Cerebellar cortex (tissue), 1 donor: ENCODE results near the gene ADAM15.
A peak's percentile ranks its signal among the peaks of the same experiment; 100 is the strongest.

Experiments
- DNase-seq: peaks from one replicate; pipeline ENCODE4 v3.0.0-alpha.2; 2015; ENCODE audit warnings: low spot score

ADAM15 gene

GRCh38 chr1:155011437-155012025 lies 39.6 kb upstream of the ADAM15 start:
- no peak for DNase-seq

- DNase-seq: peak; percentile 70
Measured at GRCh38 chr1:155012026-155012546, 39.0 kb upstream of the ADAM15 start.

- no peak for DNase-seq
Measured at GRCh38 chr1:155012776-155013602, 38.1 kb upstream of the ADAM15 start.

GRCh38 chr1:155013632-155014031 lies 37.5 kb upstream of the ADAM15 start:
- DNase-seq: no peak

GRCh38 chr1:155014709-155015508 lies 36.2 kb upstream of the ADAM15 start:
- DNase-seq: no peak

- DNase-seq: no peak
Measured at GRCh38 chr1:155015527-155016230, 35.4 kb upstream of the ADAM15 start.

DNA sequence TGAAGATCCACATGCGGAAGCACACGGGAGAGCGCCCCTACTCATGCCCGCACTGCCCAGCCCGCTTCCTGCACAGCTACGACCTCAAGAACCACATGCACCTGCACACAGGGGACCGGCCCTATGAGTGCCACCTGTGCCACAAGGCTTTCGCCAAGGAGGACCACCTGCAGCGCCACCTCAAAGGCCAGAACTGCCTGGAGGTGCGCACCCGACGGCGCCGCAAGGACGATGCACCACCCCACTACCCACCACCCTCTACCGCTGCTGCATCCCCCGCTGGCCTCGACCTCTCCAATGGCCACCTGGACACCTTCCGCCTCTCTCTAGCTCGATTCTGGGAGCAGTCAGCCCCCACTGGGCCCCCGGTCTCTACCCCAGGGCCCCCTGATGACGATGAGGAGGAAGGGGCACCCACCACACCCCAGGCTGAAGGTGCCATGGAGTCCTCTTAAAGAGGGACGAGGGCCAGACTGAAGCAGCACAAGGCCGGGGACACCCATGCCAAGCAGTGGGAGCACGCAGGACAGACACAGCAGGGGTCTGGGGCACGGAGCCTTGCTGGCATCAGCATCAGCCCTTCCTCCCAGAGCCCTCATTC lies 34.8 kb upstream of the ADAM15 start:
- DNase-seq: no peak

DNA sequence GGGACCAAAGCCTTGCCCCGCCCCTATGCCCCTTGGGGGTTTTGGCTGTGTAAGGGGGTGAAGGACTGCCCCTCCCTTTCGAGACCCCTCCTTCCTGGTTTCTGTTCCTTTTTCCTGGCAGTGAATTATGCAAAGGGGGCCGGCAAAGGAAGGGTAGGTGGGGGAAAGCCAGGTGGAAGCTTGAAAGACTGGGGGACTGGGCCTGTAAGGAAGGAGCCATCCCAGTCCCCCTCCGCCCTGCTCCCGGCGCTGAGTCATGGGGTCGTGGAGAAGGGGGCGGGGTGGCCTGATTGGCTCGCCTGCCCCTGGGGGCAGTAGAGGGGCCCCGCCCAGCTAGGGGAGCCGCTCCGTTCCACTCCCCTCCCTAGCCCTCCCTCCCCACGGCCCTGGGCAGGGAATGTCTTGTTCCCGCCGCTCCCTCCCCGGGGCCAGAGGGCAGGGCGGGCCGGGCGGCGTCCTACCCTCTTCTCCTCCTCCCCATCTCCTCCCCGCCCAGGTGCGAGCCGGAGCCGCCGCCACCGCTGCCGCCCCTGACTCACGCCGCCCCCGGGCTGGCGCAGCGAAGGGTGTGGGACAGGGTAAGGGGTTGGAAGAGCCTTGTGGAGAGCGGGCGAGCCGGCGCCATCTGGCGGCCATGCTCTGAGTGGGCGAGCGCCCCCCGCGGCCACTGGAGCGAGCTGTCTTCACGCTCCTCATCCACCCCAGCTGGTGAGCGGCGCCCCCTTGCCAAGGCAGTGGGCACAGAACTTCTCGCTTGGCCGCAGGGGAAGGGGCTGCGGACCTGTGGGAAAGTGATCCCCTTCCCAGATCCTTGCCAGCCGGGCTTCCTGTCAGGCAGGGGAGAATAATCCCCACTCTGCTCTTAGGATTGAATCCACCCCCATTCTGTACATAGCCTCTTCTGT lies 33.8 kb upstream of the ADAM15 start:
- peak; percentile 83 for DNase-seq

- DNase-seq: no peak
Measured at GRCh38 chr1:155017946-155018316, 33.2 kb upstream of the ADAM15 start.

- no peak for DNase-seq
Measured at GRCh38 chr1:155018617-155019348, 32.3 kb upstream of the ADAM15 start.

DNA sequence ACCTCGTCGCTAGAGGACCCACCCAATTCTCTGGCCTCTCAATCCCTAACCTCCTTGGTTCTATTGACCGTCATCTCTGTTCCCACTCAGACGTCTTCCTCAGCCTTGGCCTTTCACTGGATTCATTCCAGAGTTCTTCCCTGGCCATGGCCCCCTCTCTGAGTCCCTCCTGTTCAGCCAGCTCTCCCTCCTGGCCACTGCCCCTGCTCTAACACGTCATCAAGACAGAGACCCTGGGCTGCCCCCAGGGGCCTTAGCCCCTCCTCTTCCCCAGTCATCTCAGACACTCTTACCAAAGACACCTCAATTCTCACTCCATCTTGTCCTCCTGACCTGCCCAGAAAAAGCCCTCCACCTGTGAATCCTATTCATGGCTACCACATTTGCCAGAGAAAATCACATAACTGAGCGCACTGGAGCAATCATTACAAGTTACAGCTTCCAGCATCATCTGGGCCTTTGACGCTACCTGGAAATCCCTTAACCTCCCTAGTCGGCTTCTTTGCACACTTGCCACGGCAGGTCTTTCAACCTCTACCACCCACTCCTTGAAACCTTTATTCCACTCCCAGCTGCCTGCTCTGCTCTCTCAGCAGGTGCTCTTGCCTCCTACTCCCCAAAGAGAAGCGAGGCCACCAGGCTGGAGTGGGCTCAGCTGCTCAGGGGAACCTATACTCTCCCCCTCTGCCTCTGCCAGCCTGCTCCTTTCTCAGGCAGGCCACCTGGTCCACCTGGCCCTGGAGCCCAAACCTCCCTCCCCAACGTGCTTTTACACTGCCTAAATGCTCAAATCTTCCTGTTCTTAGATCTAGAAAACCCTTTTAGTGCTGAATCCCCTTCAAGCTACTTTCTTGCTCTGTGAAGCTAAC lies 31.5 kb upstream of the ADAM15 start:
- no peak for DNase-seq

DNA sequence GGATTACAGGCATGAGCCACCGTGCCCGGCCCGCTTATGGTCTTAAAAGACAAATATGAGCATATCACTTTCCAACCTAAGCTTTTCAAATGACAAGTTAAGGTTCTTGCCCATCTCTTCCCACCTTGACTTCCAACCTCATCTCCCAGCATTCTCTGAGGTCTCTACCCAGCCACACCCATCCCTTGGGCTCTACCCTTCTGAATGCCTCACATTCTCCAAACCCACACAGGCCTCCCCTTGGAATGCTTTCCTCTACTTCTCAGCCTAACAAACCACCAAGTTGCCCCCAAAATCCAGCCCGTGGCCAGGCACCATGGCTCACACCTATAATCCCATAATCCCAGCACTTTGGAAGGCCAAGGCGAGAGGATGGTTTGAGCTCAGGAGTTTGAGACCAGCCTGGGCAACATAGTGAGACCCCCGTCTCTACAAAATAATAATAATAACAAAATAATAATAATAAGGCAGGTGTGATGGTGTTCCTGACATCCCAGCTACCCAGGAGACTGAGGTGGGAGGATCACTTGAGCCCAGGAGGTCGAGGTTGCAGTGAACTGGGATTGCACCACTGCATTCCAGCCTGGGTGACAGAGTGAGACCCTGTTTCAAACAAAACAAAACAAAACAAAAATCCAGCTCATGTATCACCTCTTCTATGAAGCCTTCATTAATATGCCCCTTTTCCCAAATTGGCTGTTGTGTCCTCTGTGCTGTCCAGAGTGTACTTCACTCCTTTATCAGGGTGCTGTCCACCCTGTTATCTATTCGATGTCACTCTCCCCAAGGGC lies 28.8 kb upstream of the ADAM15 start:
- no peak for DNase-seq

DNA sequence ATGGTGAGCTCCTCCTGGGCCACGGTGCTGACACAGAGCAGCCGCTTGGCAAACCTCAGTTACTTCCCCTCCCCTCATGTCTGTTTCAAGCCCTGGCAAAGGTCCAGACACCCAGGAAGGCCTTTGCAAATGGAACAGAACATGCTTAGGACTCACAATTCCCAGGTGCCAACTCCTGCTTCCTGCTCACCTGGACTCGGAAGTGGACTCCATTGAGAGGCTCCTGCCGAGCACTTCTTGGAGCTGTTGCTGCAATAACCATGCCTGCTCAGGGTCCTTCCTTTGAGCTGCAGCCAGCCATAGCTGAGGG lies 28.2 kb upstream of the ADAM15 start:
- no peak for DNase-seq

DNA sequence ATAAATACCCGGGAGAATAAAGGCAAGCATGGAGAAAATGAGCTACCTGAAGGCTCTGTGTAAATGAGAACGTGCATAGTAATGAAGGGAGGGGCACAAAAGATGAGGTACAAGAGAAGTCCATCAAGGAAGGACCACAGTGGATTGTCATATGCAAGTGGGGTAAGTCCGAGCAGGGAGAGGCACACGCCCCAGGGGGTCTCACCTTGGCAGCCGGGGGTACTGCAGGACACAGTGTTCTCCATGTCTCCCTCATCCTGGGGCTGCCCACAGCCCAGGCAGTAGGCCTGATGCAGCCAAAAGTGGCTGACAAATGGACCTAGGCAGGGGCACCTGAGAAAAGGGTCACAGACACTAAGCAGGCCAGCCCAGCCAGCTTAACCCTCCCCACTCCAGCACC lies 27.5 kb upstream of the ADAM15 start:
- no peak for DNase-seq

DNA sequence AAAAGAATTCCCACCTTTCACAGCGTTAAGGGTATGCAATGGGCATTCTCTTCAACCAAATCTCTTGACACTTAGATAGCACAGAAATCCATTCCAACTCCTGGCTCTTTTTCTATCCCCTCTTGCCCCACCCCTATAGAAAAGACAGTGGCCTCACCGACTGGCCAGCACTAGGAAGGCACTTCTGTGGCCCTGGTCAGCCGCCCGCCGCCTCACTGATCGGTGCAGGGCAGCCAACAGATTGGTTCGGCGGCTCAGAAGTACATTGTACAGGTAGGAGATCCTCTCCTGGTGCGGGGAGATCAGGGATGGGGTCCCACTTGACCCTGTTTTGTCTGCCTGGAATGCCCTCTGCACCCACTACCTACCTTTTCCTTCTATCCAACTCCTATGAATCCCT lies 26.8 kb upstream of the ADAM15 start:
- no peak for DNase-seq

DNA sequence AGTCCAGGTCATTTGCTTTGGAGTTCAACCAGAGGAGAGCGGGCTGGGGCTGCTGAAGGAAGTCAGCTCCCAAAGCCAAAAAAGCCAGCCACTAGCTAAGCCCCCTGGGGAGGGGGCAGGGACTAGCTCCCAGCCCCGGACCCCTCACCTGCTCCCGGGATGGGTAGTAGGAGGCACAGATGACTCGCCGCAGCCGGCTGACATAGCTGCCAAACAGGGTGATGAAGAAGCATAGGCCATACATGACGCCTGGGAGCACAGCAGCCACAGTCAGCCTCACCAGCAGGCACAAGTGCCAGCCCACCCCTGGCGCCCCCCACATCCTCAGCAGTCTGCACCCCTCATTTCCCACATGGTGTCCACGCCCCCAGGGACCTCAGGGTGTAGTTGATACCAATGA lies 25.0 kb upstream of the ADAM15 start:
- no peak for DNase-seq

DNA sequence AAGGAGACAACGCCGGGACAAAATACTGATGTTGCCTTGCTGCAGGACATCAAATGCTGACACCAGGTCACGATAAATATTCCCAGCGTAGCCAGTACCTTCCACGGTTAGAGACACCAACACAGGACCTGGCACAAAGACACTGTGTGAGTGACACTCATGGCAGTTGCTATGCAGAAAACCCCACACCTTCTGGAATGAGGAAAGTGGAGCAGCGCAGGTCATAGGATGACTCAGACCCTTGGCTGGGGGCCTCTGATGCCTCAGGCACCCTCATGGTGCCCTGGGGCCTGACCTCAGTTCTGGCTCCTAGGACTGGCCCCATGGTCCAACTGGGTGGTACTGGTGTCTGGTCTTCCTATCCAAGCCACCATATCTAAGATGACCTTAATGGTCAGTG lies 24.5 kb upstream of the ADAM15 start:
- no peak for DNase-seq

- DNase-seq: no peak
Measured at GRCh38 chr1:155029513-155030242, 21.4 kb upstream of the ADAM15 start.
